Measurements from ENCODE around the gene TCF12.

The TCF12 gene

GRCh38 chr15:56918046-56918938 lies at the start of gene TCF12:
TSS of gene TCF12 (plus strand) at chr15:56918644. CDS start at chr15:56919914, 1,270 bp downstream.
- peak; percentile 91 for DNase-seq (ENCODE audit: low spot score)

- no peak for DNase-seq (ENCODE audit: low spot score)
Measured at GRCh38 chr15:56869573-56869972, 48.9 kb upstream of the TCF12 start.

- no peak for DNase-seq (ENCODE audit: low spot score)
Measured at GRCh38 chr15:56871185-56871584, 47.3 kb upstream of the TCF12 start.

- no peak for DNase-seq (ENCODE audit: low spot score)
Measured at GRCh38 chr15:56871867-56872266, 46.6 kb upstream of the TCF12 start.

GRCh38 chr15:56877255-56877970 lies 41.0 kb upstream of the TCF12 start:
- no peak for DNase-seq (ENCODE audit: low spot score)

GRCh38 chr15:56879502-56879901 lies 38.9 kb upstream of the TCF12 start:
- no peak for DNase-seq (ENCODE audit: low spot score)

- no peak for DNase-seq (ENCODE audit: low spot score)
Measured at GRCh38 chr15:56883088-56883487, 35.4 kb upstream of the TCF12 start.

- no peak for DNase-seq (ENCODE audit: low spot score)
Measured at GRCh38 chr15:56886363-56886931, 32.0 kb upstream of the TCF12 start.

GRCh38 chr15:56886932-56887781 lies 31.3 kb upstream of the TCF12 start:
- DNase-seq (ENCODE audit: low spot score) = peak; percentile 85

GRCh38 chr15:56887782-56888438 lies 30.5 kb upstream of the TCF12 start:
- no peak for DNase-seq (ENCODE audit: low spot score)

- no peak for DNase-seq (ENCODE audit: low spot score)
Measured at GRCh38 chr15:56890038-56890437, 28.4 kb upstream of the TCF12 start.

GRCh38 chr15:56891852-56892440 lies 26.5 kb upstream of the TCF12 start:
- DNase-seq (ENCODE audit: low spot score) = no peak

GRCh38 chr15:56892659-56893363 lies 25.6 kb upstream of the TCF12 start:
- no peak for DNase-seq (ENCODE audit: low spot score)

- DNase-seq (ENCODE audit: low spot score) = no peak
Measured at GRCh38 chr15:56893364-56893678, 25.1 kb upstream of the TCF12 start.

GRCh38 chr15:56894601-56895000 lies 23.8 kb upstream of the TCF12 start:
- no peak for DNase-seq (ENCODE audit: low spot score)

- DNase-seq (ENCODE audit: low spot score) = no peak
Measured at GRCh38 chr15:56901931-56902330, 16.5 kb upstream of the TCF12 start.

GRCh38 chr15:56906766-56907165 lies 11.7 kb upstream of the TCF12 start:
- no peak for DNase-seq (ENCODE audit: low spot score)

- no peak for DNase-seq (ENCODE audit: low spot score)
Measured at GRCh38 chr15:56910801-56911200, 7.6 kb upstream of the TCF12 start.

GRCh38 chr15:56913241-56913640 lies 5.2 kb upstream of the TCF12 start:
- no peak for DNase-seq (ENCODE audit: low spot score)

GRCh38 chr15:56913670-56914069 lies 4.8 kb upstream of the TCF12 start:
- DNase-seq (ENCODE audit: low spot score) = no peak

GRCh38 chr15:56915888-56916287 lies 2.6 kb upstream of the TCF12 start:
- DNase-seq (ENCODE audit: low spot score) = no peak

Measured in CD4-positive, alpha-beta T cell treated with Interleukin-2 at 100 ng/mL for 4 hours (primary cell).